HepG2 (cell line): ENCODE measurements around the gene BPIFB2. TPM values are rescaled to one million over a fixed set of nuclear protein-coding genes. Genes with fewer than 3 reads are reported as not detected.

Experiments
- ATAC-seq: fragments of 200-7000 bp; cut with Tn5 transposase; 3 replicates; pipeline ENCODE4 v1.9.1; 2020; ENCODE audit warnings: mild to moderate bottlenecking, moderate library complexity
- BruUV-seq: library from RNA; stranded (reverse); fragments of 400-500 nt; replicated peaks from 2 replicates; lab custom pipeline; 2021; lab: Mats Ljungman, UMichigan
- CTCF ChIA-PET: fragments of 300-600 bp; formaldehyde crosslinking; extraction: SDS; loops from one replicate; lab custom pipeline; 2021; ENCODE audit warnings: low total read pairs, inconsistent platforms, low intra/inter-chr PET ratio; lab: Yijun Ruan, JAX
- POLR2A ChIA-PET: fragments of 350-600 bp; sonication (Branson Sonifier 250); formaldehyde crosslinking; loops from one replicate; lab custom pipeline; 2020; ENCODE audit warnings: antibody characterized with exemption, inconsistent platforms; lab: Yijun Ruan, JAX
- DNase-seq: peaks from one replicate; pipeline ENCODE4 v3.0.0-alpha.2; 2015; ENCODE audit warnings: low spot score
- FAIRE-seq: peaks from 3 replicates; lab custom pipeline; 2011; peaks lifted over from hg19 to GRCh38; lab: Jason Lieb, UNC
- H2AFZ ChIP-seq: one replicate; pipeline ENCODE4 v1.6.1; 2011; ENCODE audit warnings: low read length, inconsistent platforms
- H3K27ac ChIP-seq: fragments of 300-600 bp; 3 replicates; pipeline ENCODE4 v1.8.0; 2011; ENCODE audit warnings: mixed run types, mild to moderate bottlenecking, mixed read lengths, low read length, inconsistent platforms; ENCODE audit not compliant: insufficient read depth; ENCODE audit errors: extremely low read length
- H3K27me3 ChIP-seq, 2 experiments: fragments of 200-600 bp in 1 of 2; 2 replicates in 1 of 2; 3 replicates in 1 of 2; pipeline versions ENCODE4 v1.6.0 to v1.8.0; 2011; ENCODE audit warnings: low read length in 2 of 2, mild to moderate bottlenecking in 2 of 2, moderate library complexity in 2 of 2, inconsistent platforms in 1 of 2; ENCODE audit not compliant: insufficient read depth in 2 of 2, control insufficient read depth in 1 of 2
- H3K36me3 ChIP-seq, 2 experiments: fragments of 200-600 bp in 1 of 2; replicated peaks in 1 of 2; 2 replicates in 1 of 2; 3 replicates in 1 of 2; pipeline versions ENCODE4 v1.5.1 to v1.8.0; 2011; ENCODE audit warnings: low read length in 2 of 2, inconsistent platforms in 1 of 2; ENCODE audit not compliant: insufficient read depth in 2 of 2, control insufficient read depth in 1 of 2
- H3K4me1 ChIP-seq: 2 replicates; pipeline ENCODE4 v1.5.1; 2012; ENCODE audit warnings: low read length, inconsistent platforms; ENCODE audit not compliant: insufficient read depth
- H3K4me2 ChIP-seq: 2 replicates; pipeline ENCODE4 v1.6.0; 2011; ENCODE audit warnings: low read depth, low read length, inconsistent platforms
- H3K4me3 ChIP-seq, 3 experiments: fragments of 200-600 bp in 1 of 3; sonication (generic), shearing (Covaris generic) in 1 of 3; replicated peaks in 1 of 3; 2 replicates each; pipeline ENCODE4 v1.5.1; 2011 to 2016; ENCODE audit warnings: low read length in 3 of 3, inconsistent platforms in 2 of 3, low read depth in 2 of 3, mild to moderate bottlenecking in 2 of 3, control low read depth in 1 of 3, mixed read lengths in 1 of 3; ENCODE audit not compliant: insufficient read depth in 1 of 3
- H3K79me2 ChIP-seq: one replicate; pipeline ENCODE4 v1.6.1; 2011; ENCODE audit warnings: low read length, inconsistent platforms; ENCODE audit not compliant: insufficient read depth
- H3K9ac ChIP-seq: 2 replicates; pipeline ENCODE4 v1.6.0; 2011; ENCODE audit warnings: mild to moderate bottlenecking, low read depth, low read length, inconsistent platforms; ENCODE audit not compliant: insufficient read depth
- H3K9me3 ChIP-seq: 2 replicates; pipeline ENCODE4 v1.5.1; 2012; ENCODE audit warnings: mild to moderate bottlenecking, low read length
- H4K20me1 ChIP-seq: 2 replicates; pipeline ENCODE4 v1.6.0; 2011; ENCODE audit warnings: inconsistent platforms, mild to moderate bottlenecking, low read length, moderate library complexity; ENCODE audit not compliant: insufficient read depth
- CAMTA2 ChIP-seq: sonication (generic); formaldehyde crosslinking; IDR thresholded peaks from 2 replicates; pipeline ENCODE4 v1.4.0; 2020; ENCODE audit warnings: mild to moderate bottlenecking, missing genetic modification reagents, borderline replicate concordance
- GATAD1 ChIP-seq: IDR thresholded peaks from 2 replicates; pipeline ENCODE4 v1.6.1; 2016; ENCODE audit warnings: missing genetic modification reagents, missing compliant biosample characterization
- HINFP ChIP-seq: sonication (generic); formaldehyde crosslinking; IDR thresholded peaks from 2 replicates; pipeline ENCODE4 v1.4.0; 2020; ENCODE audit warnings: low read depth, mild to moderate bottlenecking, missing genetic modification reagents
- HNF4A ChIP-seq: sonication (generic); formaldehyde crosslinking; IDR thresholded peaks from 2 replicates; pipeline ENCODE4 v1.4.0; 2020; ENCODE audit warnings: missing genetic modification reagents
- KAT2B ChIP-seq: fragments of 150-350 bp; IDR thresholded peaks from 2 replicates; pipeline ENCODE4 v1.6.1; 2014; ENCODE audit warnings: low read depth, low read length, borderline replicate concordance
- NAIF1 ChIP-seq: sonication (generic); formaldehyde crosslinking; IDR thresholded peaks from 2 replicates; pipeline ENCODE4 v1.5.0; 2020; ENCODE audit warnings: mild to moderate bottlenecking, missing genetic modification reagents, borderline replicate concordance
- NFYB ChIP-seq: sonication (generic); formaldehyde crosslinking; IDR thresholded peaks from 2 replicates; pipeline ENCODE4 v1.4.0; 2020; ENCODE audit warnings: missing genetic modification reagents
- STAT5B ChIP-seq: sonication (generic); formaldehyde crosslinking; IDR thresholded peaks from 2 replicates; pipeline ENCODE4 v1.4.0; 2020; ENCODE audit warnings: missing genetic modification reagents
- TAF1 ChIP-seq: sonication (generic); formaldehyde crosslinking; IDR thresholded peaks from 2 replicates; pipeline ENCODE4 v1.4.0; 2020; ENCODE audit warnings: missing genetic modification reagents
- ZBTB44 ChIP-seq: sonication (generic); formaldehyde crosslinking; IDR thresholded peaks from 2 replicates; pipeline ENCODE4 v1.4.0; 2020; ENCODE audit warnings: missing genetic modification reagents
- ZNF136 ChIP-seq: sonication (generic); formaldehyde crosslinking; IDR thresholded peaks from 2 replicates; pipeline ENCODE4 v1.8.1; 2022; ENCODE audit warnings: low read depth, mild to moderate bottlenecking, moderate library complexity, missing genetic modification reagents
- ZNF251 ChIP-seq: sonication (generic); formaldehyde crosslinking; IDR thresholded peaks from 2 replicates; pipeline ENCODE4 v1.9.0; 2021; ENCODE audit warnings: mild to moderate bottlenecking, missing genetic modification reagents
- WGBS: methylation state at CpG from one replicate; pipeline ENCODE4 v1.1.6; 2017; ENCODE audit warnings: low lambda C conversion rate; 5-methylcytosine and 5-hydroxymethylcytosine counted together
- in situ Hi-C: cut with HindIII; loops from 2 replicates; pipeline ENCODE4 v1.10.0; 2017; ENCODE audit warnings: low pct_unique_long_range_greater_than_20kb; ENCODE audit not compliant: extremely low pct_ligation_motif_present
- intact Hi-C: fragments of 100-400 bp; cut with micrococcal nuclease; formaldehyde crosslinking; loops from one replicate; pipeline ENCODE4 v1.10.0; 2022; ENCODE audit not compliant: unreplicated experiment
- polyA plus RNA-seq, 8 experiments: library from polyadenylated mRNA; depleted of rRNA in 3 of 8; stranded (reverse) in 7 of 8; unstranded in 1 of 8; fragments of >200 nt; fragmentation: Illumina TruSeq in 4 of 8; extraction: Trizol in 4 of 8; gene quantifications; 2 replicates each; pipeline versions ENCODE4 v1.2.1 to v1.2.3, GENCODE V29; 2011 to 2016; ENCODE audit warnings: low read depth in 4 of 8, missing spikeins in 1 of 8, mixed read lengths in 1 of 8; ENCODE audit not compliant: insufficient read depth in 1 of 8
- total RNA-seq, 5 experiments: library from RNA; depleted of rRNA; stranded (reverse); fragments of >200 nt; fragmentation: Illumina TruSeq; extraction: Trizol; gene quantifications; 2 replicates each; pipeline ENCODE4 v1.2.3, GENCODE V29; 2016; ENCODE audit warnings: low read depth in 1 of 5
- TF ChIP-seq, protein P1 (sequence below): fragments of 450-650 bp; IDR thresholded peaks from 2 replicates; pipeline ENCODE4 v1.6.1; 2016
- TF ChIP-seq, protein P2 (sequence below): sonication (generic); formaldehyde crosslinking; IDR thresholded peaks from 2 replicates; pipeline ENCODE4 v1.5.0; 2020; ENCODE audit warnings: mild to moderate bottlenecking, missing genetic modification reagents
- TF ChIP-seq, protein P3 (sequence below): sonication (generic); formaldehyde crosslinking; IDR thresholded peaks from 2 replicates; pipeline ENCODE4 v1.4.0; 2020; ENCODE audit warnings: missing genetic modification reagents, low read depth, mild to moderate bottlenecking, borderline replicate concordance

Gene BPIFB2
- total and polyA plus RNA-seq, 2 of the 13 experiments (the other 11 are each of a cell fraction or from before 2014, with no cell fraction given) = 54.5 to 902 TPM

DNA sequence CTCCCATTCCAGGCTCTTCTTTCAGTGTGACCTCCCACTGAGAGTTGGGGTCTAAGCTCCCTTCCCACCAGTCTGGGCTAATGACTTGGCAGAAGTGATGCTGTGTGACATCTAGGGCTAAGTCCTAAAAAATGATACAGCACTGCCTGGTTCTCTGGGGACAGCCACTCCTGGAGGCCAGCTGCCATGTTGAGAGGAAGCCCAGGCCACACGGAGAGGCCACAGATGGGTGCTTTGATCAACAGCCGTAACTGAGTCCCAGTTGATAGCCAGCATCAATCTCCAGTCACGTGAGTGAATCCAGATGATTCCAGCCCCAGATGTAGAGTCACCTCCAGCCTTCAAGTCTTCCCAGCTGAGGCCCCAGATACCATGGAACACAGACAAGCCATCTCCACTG lies 17.1 kb upstream of the BPIFB2 start (continued):
- TF ChIP-seq, protein P1, sequence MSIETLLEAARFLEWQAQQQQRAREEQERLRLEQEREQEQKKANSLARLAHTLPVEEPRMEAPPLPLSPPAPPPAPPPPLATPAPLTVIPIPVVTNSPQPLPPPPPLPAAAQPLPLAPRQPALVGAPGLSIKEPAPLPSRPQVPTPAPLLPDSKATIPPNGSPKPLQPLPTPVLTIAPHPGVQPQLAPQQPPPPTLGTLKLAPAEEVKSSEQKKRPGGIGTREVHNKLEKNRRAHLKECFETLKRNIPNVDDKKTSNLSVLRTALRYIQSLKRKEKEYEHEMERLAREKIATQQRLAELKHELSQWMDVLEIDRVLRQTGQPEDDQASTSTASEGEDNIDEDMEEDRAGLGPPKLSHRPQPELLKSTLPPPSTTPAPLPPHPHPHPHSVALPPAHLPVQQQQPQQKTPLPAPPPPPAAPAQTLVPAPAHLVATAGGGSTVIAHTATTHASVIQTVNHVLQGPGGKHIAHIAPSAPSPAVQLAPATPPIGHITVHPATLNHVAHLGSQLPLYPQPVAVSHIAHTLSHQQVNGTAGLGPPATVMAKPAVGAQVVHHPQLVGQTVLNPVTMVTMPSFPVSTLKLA = no peak
- TF ChIP-seq TAF1 (CRISPR knock-in tag) = no peak

DNA sequence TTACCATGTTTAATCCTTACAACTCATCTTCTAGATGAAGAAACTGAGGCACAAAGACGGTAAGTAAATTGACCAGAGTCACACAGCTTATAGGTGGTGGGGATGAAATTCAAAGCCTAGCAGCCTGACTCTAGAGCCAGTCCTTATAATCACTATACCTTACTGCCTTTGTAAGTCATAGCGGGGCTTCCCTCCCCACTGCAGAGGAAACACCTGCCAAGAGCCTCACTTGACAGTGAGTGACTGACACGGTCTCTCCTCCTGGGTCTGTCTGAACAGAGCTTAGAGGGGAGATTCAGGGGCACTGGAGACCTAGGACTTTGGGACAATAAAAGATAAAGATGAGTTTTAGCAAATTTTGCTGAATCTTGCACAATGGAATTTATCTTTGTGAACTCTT lies 16.1 kb upstream of the BPIFB2 start:
- H3K9me3 ChIP-seq = peaks cover 13% of the 10 kb centered on the region
- ChIA-PET POLR2A (no interaction called here), CTCF (no interaction called here)
- no peak overlapping the region for H2AFZ ChIP-seq
- FAIRE-seq = no peak
- no peaks in the 10 kb centered on the region for H3K79me2 ChIP-seq
- H3K9ac ChIP-seq = no peak overlapping the region
- no peak for DNase-seq
- intact Hi-C loops = no loop called here
- H3K27ac ChIP-seq = no peak overlapping the region
- H3K27me3 ChIP-seq = peaks cover 0 to 33% of the 10 kb centered on the region in 2 experiments; a peak in 4 of 5 replicates
- no peak for ATAC-seq
- H3K4me1 ChIP-seq = no peaks in the 10 kb centered on the region
- WGBS = 16% methylated on average over 3 of the region's 3 CpGs
- no TSS peak for BruUV-seq
- H3K4me2 ChIP-seq = no peak overlapping the region
- in situ Hi-C loops = no loop called here
- no peaks in the 10 kb centered on the region for H3K36me3 ChIP-seq
- no peak overlapping the region for H3K4me3 ChIP-seq
- no peaks in the 10 kb centered on the region for H4K20me1 ChIP-seq
- TF ChIP-seq, protein P2, sequence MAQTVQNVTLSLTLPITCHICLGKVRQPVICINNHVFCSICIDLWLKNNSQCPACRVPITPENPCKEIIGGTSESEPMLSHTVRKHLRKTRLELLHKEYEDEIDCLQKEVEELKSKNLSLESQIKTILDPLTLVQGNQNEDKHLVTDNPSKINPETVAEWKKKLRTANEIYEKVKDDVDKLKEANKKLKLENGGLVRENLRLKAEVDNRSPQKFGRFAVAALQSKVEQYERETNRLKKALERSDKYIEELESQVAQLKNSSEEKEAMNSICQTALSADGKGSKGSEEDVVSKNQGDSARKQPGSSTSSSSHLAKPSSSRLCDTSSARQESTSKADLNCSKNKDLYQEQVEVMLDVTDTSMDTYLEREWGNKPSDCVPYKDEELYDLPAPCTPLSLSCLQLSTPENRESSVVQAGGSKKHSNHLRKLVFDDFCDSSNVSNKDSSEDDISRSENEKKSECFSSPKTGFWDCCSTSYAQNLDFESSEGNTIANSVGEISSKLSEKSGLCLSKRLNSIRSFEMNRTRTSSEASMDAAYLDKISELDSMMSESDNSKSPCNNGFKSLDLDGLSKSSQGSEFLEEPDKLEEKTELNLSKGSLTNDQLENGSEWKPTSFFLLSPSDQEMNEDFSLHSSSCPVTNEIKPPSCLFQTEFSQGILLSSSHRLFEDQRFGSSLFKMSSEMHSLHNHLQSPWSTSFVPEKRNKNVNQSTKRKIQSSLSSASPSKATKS (CRISPR knock-in tag) = no peak
- TF ChIP-seq KAT2B (no peak), STAT5B (CRISPR knock-in tag) (no peak), ZNF251 (CRISPR knock-in tag) (no peak), ZBTB44 (CRISPR knock-in tag) (no peak), GATAD1 (no peak), CAMTA2 (CRISPR knock-in tag) (no peak), NFYB (CRISPR knock-in tag) (no peak), HNF4A (CRISPR knock-in tag) (no peak), HINFP (CRISPR knock-in tag) (no peak), ZNF136 (CRISPR knock-in tag) (no peak), NAIF1 (CRISPR knock-in tag) (no peak)
- TF ChIP-seq, protein P3, sequence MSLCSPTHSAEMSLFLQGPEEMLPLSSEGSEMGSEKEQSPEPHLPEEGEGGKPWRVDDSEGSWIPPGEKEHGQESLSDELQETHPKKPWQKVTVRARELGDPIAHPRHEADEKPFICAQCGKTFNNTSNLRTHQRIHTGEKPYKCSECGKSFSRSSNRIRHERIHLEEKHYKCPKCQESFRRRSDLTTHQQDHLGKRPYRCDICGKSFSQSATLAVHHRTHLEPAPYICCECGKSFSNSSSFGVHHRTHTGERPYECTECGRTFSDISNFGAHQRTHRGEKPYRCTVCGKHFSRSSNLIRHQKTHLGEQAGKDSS (CRISPR knock-in tag) = no peak
